ENCODE results near the gene SMAD3. TPM values are rescaled to one million over a fixed set of nuclear protein-coding genes. Genes with fewer than 3 reads are reported as not detected.
"Not testable (repeated sequence)": the region's sequence is repeated elsewhere in the genome, so short reads cannot be mapped to it uniquely, and the experiment has no call there.

The SMAD3 gene
- 10 to 100 TPM; 40.4 to 54.0 (median 46.2) TPM for polyA plus RNA-seq (ENCODE audit: insufficient read depth in 1 of 5, insufficient read length in 5 of 5, low replicate concordance in 1 of 5)
- long read RNA-seq, donor 1, full-length matches to known transcripts = 11 of 25 reads
- long read RNA-seq, donor 1, partial matches to known transcripts = 14 of 25 reads
- long read RNA-seq, donor 1, other reads (novel, unspliced or antisense) = 0 of 25 reads
- long read RNA-seq, donor 2, full-length matches to known transcripts = 5 of 5 reads
- long read RNA-seq, donor 2, partial matches to known transcripts = 0 of 5 reads
- long read RNA-seq, donor 2, other reads (novel, unspliced or antisense) = 0 of 5 reads
- long read RNA-seq, donor 3, full-length matches to known transcripts = 4 of 9 reads
- long read RNA-seq, donor 3, partial matches to known transcripts = 5 of 9 reads
- long read RNA-seq, donor 3, other reads (novel, unspliced or antisense) = 0 of 9 reads
- long read RNA-seq, donor 4, full-length matches to known transcripts = 1 of 1 reads
- long read RNA-seq, donor 4, partial matches to known transcripts = 0 of 1 reads
- long read RNA-seq, donor 4, other reads (novel, unspliced or antisense) = 0 of 1 reads
- long read RNA-seq, donor 5, full-length matches to known transcripts = 9 of 26 reads
- long read RNA-seq, donor 5, partial matches to known transcripts = 17 of 26 reads
- long read RNA-seq, donor 5, other reads (novel, unspliced or antisense) = 0 of 26 reads
- long read RNA-seq, donor 6, full-length matches to known transcripts = 12 of 17 reads
- long read RNA-seq, donor 6, partial matches to known transcripts = 5 of 17 reads
- long read RNA-seq, donor 6, other reads (novel, unspliced or antisense) = 0 of 17 reads
- long read RNA-seq, donor 7, full-length matches to known transcripts = 9 of 9 reads
- long read RNA-seq, donor 7, partial matches to known transcripts = 0 of 9 reads
- long read RNA-seq, donor 7, other reads (novel, unspliced or antisense) = 0 of 9 reads
- long read RNA-seq, donor 8, full-length matches to known transcripts = 3 of 3 reads
- long read RNA-seq, donor 8, partial matches to known transcripts = 0 of 3 reads
- long read RNA-seq, donor 8, other reads (novel, unspliced or antisense) = 0 of 3 reads

DNA sequence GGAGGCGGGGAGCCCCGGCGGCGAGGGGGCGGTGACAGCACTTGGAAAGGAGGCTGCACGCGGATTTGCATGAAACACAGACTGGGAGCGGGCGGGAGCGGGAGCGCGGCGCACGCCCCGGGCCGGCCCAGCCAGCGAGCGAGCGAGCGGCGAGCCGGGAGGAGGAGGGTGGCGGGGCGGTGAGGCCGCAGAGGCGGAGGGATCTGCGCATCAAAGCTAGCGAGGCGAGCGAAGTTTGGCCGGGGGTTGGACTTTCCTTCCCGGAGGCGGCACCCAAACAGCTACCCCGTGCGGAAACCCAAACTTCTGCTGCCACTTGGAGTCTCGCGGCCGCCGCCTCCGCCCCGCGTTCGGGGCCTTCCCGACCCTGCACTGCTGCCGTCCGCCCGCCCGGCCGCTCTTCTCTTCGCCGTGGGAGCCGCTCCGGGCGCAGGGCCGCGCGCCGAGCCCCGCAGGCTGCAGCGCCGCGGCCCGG is at the start of gene SMAD3:
Gene SMAD3 (plus strand): TSS at position 72 of the 475 bp plus-strand sequence. CDS start 553 bp downstream, outside the sequence.
- peak; percentile 92 for DNase-seq

DNA sequence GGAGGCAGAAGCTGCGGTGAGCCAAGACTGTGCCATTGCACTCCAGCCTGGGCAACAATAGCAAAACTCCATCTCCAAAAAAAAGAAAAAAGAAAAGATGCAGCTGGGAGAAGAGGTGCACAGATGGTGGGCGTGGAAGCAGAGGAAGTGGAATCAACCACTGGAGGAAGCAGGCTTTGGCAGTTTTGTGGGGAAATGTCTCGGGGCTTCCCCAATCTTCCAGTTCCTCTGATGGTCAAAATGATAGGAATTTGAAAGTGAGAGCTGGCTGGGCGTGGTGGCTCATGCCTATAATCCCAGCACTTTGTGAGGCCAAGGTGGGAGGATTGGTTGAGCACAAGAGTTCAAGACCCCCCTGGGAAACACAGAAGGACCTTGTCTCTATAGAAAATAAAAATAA is 48.1 kb upstream of the SMAD3 start:
- DNase-seq = no peak

- DNase-seq = no peak
Observed at GRCh38 chr15:67018026-67018425, 47.4 kb upstream of the SMAD3 start.

- no peak for DNase-seq
Observed at GRCh38 chr15:67018441-67018840, 47.0 kb upstream of the SMAD3 start.

- DNase-seq = no peak
Observed at GRCh38 chr15:67019069-67019468, 46.3 kb upstream of the SMAD3 start.

DNA sequence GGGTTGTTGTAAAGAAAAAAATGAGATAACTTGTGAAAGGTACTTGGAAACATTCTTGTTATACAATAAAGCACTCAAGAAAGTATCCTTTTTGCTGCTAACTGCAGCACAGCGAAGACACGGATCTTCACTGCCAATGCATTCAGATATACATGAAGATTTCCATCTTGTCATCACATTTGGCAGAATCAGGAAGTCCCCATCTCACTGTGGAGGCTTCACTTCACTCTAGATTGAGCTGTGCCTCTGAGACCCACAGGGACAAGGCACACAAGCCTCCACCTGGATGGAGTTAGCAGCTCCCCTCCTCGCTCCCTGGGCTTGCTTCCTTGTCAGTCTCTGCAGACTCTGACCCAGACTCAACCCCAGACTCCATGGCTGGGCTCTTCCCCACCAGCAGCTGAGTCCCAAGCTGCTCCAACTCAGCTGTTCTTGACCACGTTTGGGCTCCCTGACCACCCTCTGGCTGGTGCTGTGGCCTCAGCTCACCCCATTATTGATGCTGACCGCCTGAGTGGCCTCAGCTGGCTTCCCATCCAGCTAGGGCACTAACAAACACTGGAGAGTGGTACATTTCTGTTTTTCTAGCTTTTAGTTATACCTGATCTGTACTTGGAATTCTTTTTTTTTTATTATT is 45.4 kb upstream of the SMAD3 start:
- no peak for DNase-seq

DNA sequence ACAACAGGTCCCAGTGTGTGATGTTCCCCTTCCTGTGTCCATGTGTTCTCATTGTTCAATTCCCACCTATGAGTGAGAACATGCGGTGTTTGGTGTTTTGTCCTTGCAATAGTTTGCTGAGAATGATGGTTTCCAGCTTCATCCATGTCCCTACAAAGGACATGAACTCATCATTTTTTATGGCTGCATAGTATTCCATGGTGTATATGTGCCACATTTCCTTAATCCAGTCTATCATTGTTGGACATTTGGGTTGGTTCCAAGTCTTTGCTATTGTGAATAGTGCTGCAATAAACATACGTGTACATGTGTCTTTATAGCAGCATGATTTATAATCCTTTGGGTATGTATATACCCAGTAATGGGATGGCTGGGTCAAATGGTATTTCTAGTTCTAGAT is 44.7 kb upstream of the SMAD3 start:
- not testable (repeated sequence) for DNase-seq

DNA sequence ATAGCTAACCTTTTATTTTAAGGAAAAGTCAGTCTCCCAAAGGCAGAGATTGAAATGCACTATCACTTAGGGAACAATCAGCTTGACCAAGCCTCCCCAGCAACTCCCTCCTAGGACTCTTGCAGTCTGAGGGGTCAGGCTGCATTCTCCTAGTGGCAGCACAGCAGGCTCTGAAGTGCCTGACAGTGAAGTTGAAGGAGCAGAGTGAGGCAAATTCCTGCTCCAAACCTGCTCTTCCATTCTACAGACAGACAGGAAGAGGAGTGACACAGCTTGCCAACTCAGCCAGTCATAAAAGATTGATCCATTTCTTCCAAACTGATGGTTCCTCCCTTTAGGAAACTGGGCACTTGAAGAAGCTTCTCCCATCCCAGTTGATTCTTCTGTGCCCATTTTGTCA is 43.9 kb upstream of the SMAD3 start:
- no peak for DNase-seq

DNA sequence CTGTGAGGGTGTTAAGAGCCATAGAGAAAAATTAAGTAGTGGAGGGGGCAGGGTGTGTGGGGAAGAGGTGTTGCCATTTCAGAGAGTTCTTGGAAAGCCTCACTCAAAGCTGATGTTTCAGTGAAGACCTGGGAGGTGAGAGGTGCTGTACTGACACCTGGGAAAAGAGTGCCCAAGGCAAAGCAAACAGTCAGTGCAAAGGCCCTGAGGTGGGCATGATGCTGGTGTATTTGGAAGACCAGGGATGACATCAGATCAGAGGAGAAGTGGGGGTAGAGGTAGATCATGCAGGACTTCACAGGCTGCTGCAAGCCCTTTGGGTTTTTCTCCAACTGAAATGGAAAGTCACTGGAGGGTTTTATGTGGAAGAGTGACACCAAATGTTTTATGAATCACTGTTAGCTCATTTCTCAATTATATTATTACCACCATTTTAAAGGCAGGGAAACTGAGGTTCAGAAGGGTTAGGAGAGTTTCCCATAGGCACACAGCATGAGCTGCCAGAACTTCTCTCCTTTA is 42.8 kb upstream of the SMAD3 start:
- DNase-seq = no peak

DNA sequence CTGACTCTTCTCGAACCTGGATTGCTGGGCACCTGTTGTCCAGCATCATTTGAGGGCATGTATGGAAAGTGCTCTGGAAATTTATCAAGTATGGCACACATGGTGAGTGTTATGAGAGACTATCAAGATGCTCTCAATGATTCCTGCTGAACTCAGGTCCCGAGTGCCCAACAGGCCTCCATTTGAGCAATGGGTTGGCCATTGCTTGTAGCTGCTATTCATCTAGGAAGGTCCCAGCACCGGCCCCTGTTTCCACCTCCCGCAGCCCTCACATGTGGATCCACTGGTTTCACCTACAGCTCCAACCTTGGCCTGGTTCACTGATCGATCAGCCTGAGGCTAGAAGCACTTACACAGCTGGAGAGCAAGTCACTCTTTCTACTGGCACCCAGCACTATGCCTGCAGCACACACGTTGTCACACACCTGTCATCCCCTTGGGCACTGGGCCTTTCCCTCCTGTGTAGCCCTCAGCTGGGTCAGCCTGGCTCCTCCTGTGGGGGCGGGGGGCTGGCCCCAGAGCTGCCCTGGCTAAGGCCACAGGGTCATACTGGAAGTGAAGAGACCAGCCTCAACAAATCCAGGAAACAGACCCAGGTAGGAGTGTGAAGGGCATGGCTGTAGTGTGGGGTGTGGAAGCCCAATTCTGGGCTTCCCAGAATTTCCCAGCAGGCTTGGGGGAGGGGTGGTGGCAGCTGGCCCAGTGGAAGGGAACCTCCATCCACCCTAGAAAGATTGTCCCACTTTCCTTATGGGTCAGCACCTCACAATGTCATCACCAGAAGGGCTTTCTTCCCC is 41.7 kb upstream of the SMAD3 start:
- DNase-seq = no peak

GRCh38 chr15:67024314-67024997 is 40.9 kb upstream of the SMAD3 start:
- DNase-seq = peak; percentile 81 to 86

- DNase-seq = no peak
Observed at GRCh38 chr15:67024998-67025368, 40.4 kb upstream of the SMAD3 start.

GRCh38 chr15:67025719-67026609 is 39.4 kb upstream of the SMAD3 start:
- no peak for DNase-seq

- no peak for DNase-seq
Observed at GRCh38 chr15:67026610-67026967, 38.8 kb upstream of the SMAD3 start.

DNA sequence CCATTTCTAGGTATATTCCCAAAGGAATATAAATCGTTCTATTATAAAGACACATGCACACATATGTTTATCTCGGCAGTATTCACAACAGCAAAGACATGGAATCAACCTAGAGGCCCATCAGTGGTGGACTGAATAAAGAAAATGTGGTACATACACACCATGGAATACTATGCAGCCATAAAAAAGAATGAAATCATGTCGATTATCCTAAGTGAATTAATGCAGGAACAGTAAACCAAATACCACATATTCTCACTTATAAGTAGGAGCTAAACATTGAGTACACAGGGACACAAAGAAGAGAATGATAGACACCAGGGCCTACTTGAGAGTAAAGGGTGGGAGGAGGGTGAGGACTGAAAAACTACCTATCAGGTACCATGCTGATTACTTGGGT is 37.0 kb upstream of the SMAD3 start:
- not testable (repeated sequence) for DNase-seq

GRCh38 chr15:67030036-67030762 is 35.2 kb upstream of the SMAD3 start:
- DNase-seq = no peak

DNA sequence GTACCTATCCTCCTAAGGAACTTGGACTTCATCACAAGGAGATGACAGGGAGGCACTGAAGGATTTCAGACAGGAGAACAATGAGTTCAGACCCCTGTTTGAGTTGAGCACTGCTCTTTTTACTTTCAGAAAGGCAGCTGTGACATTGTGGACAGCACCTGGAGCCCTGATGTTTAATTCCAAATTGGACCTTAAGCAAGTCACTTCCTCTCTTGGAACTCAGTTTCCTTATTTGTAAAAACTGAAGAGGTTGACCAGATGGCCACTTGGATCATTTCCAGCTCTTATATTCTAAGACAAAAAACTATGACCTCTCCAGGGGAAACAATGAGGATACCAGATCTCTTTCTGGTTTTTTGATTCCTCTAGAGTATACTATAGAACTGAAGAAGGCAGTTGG is 34.1 kb upstream of the SMAD3 start:
- no peak for DNase-seq

- DNase-seq = no peak
Observed at GRCh38 chr15:67032608-67033007, 32.8 kb upstream of the SMAD3 start.
